PFSK-1 (cell line): ENCODE results near the gene CLCF1.

ENCODE experiments used
- FOXP2 ChIP-seq: optimal IDR thresholded peaks from 2 replicates; pipeline ENCODE3; 2011; ENCODE audit warnings: borderline replicate concordance, control low read depth, inconsistent platforms; ENCODE audit not compliant: insufficient read depth; ENCODE audit errors: extremely low read length, extremely low read depth
- POLR2AphosphoS5 ChIP-seq: IDR thresholded peaks from 2 replicates; pipeline ENCODE4 v1.6.1; 2012; ENCODE audit warnings: low read depth, mild to moderate bottlenecking, control low read depth, low read length, moderate library complexity
- REST ChIP-seq, 2 experiments: IDR thresholded peaks; 2 replicates each; pipeline versions ENCODE4 v1.6.1 to v1.8.0; 2011 to 2012; ENCODE audit warnings: low read depth in 2 of 2, low read length in 2 of 2, control low read depth in 1 of 2, inconsistent platforms in 1 of 2, mild to moderate bottlenecking in 1 of 2, moderate library complexity in 1 of 2; ENCODE audit not compliant: insufficient read depth in 1 of 2
- SIN3A ChIP-seq: IDR thresholded peaks from 2 replicates; pipeline ENCODE4 v1.6.1; 2012; ENCODE audit warnings: mild to moderate bottlenecking, low read length, moderate library complexity, borderline replicate concordance; ENCODE audit not compliant: insufficient read depth
- TAF1 ChIP-seq: IDR thresholded peaks from 2 replicates; pipeline ENCODE4 v1.6.1; 2012; ENCODE audit warnings: low read length, control low read depth, borderline replicate concordance; ENCODE audit not compliant: insufficient read depth

Gene CLCF1

GRCh38 chr11:67352546-67353316 lies 20.7 kb downstream of the CLCF1 start:
- no peak for TF ChIP-seq TAF1
- TF ChIP-seq FOXP2, result no peak
- no peak for TF ChIP-seq REST (IDR thresholded peaks at IDR 0.05; ENCODE audit: insufficient read depth in 1 of 2, low read depth in 2 of 2, low read length in 2 of 2)
- no peak for TF ChIP-seq POLR2AphosphoS5
- TF ChIP-seq SIN3A, result no peak

GRCh38 chr11:67351275-67352005 lies 22.0 kb downstream of the CLCF1 start:
- no peak for TF ChIP-seq TAF1
- no peak for TF ChIP-seq FOXP2
- no peak for TF ChIP-seq POLR2AphosphoS5
- TF ChIP-seq SIN3A, result no peak
- no peak for TF ChIP-seq REST (IDR thresholded peaks at IDR 0.05; ENCODE audit: insufficient read depth in 1 of 2, low read depth in 2 of 2, low read length in 2 of 2)

- TF ChIP-seq REST (IDR thresholded peaks at IDR 0.05; ENCODE audit: insufficient read depth in 1 of 2, low read depth in 2 of 2, low read length in 2 of 2) (no peak), POLR2AphosphoS5 (no peak), FOXP2 (no peak), TAF1 (no peak), SIN3A (no peak)
Measured at GRCh38 chr11:67349928-67350465, 23.4 kb downstream of the CLCF1 start.

- TF ChIP-seq FOXP2 (no peak), POLR2AphosphoS5 (no peak), TAF1 (no peak), REST (IDR thresholded peaks at IDR 0.05; ENCODE audit: insufficient read depth in 1 of 2, low read depth in 2 of 2, low read length in 2 of 2) (no peak), SIN3A (no peak)
Measured at GRCh38 chr11:67349457-67349856, 23.9 kb downstream of the CLCF1 start.
